ENCODE results near the gene KIN.
"Not testable (repeated sequence)": the region's sequence is repeated elsewhere in the genome, so short reads cannot be mapped to it uniquely, and the experiment has no call there.

Gene KIN

GRCh38 chr10:7734821-7735220 lies 53.0 kb downstream of the KIN start:
- DNase-seq (ENCODE audit: low read depth in 2 of 2) = no peak

GRCh38 chr10:7722927-7723529 lies 64.8 kb downstream of the KIN start:
- no peak for DNase-seq (ENCODE audit: low read depth in 2 of 2)

- no peak for DNase-seq (ENCODE audit: low read depth in 2 of 2)
These were observed 67.3 kb downstream of the KIN start for GRCh38 chr10:7720478-7720877.

GRCh38 chr10:7718685-7719084 lies 69.1 kb downstream of the KIN start:
- no peak for DNase-seq (ENCODE audit: low read depth in 2 of 2)

- no peak for DNase-seq (ENCODE audit: low read depth in 2 of 2)
These were observed 70.0 kb downstream of the KIN start for GRCh38 chr10:7717767-7718166.

- no peak for DNase-seq (ENCODE audit: low read depth in 2 of 2)
These were observed 72.3 kb downstream of the KIN start for GRCh38 chr10:7715515-7715914.

GRCh38 chr10:7711075-7711474 lies 76.7 kb downstream of the KIN start:
- DNase-seq (ENCODE audit: low read depth in 2 of 2) = not testable (repeated sequence)

- DNase-seq (ENCODE audit: low read depth in 2 of 2) = no peak
These were observed 77.3 kb downstream of the KIN start for GRCh38 chr10:7710446-7710845.

- no peak for DNase-seq (ENCODE audit: low read depth in 2 of 2)
These were observed 79.0 kb downstream of the KIN start for GRCh38 chr10:7708832-7709231.

GRCh38 chr10:7707858-7708622 lies 79.8 kb downstream of the KIN start:
- no peak for DNase-seq (ENCODE audit: low read depth in 2 of 2)

- no peak for DNase-seq (ENCODE audit: low read depth in 2 of 2)
These were observed 80.7 kb downstream of the KIN start for GRCh38 chr10:7707102-7707501.

GRCh38 chr10:7706534-7707073 lies 81.2 kb downstream of the KIN start:
- no peak for DNase-seq (ENCODE audit: low read depth in 2 of 2)

- DNase-seq (ENCODE audit: low read depth in 2 of 2) = no peak
These were observed 82.5 kb downstream of the KIN start for GRCh38 chr10:7705341-7705740.

GRCh38 chr10:7704071-7705016 lies 83.4 kb downstream of the KIN start:
- no peak for DNase-seq (ENCODE audit: low read depth in 2 of 2)

GRCh38 chr10:7703140-7703539 lies 84.7 kb downstream of the KIN start, which contains the start of gene ITIH2:
Gene ITIH2 (plus strand): TSS chr10:7703316. CDS start chr10:7703435, 119 bp downstream.
- no peak for DNase-seq (ENCODE audit: low read depth in 2 of 2)

- DNase-seq (ENCODE audit: low read depth in 2 of 2) = no peak
These were observed 85.4 kb downstream of the KIN start for GRCh38 chr10:7702288-7702812.

GRCh38 chr10:7701158-7701742 lies 86.5 kb downstream of the KIN start:
- DNase-seq (ENCODE audit: low read depth in 2 of 2) = no peak
